HG03575 (cell line): ENCODE data around the gene P3H2.
A peak's percentile ranks its signal among the peaks of the same experiment; 100 is the strongest.

Experiments used
- ATAC-seq: cut with Tn5 transposase; IDR thresholded peaks from one replicate; pipeline ENCODE4 v1.9.1; 2021; ENCODE audit not compliant: unreplicated experiment, insufficient number of reproducible peaks, low FRiP score; ENCODE audit errors: extremely low read depth

Gene P3H2

GRCh38 chr3:190130037-190130436 lies 9.3 kb upstream of the P3H2 start:
- ATAC-seq: no peak

- no peak for ATAC-seq
Observed at GRCh38 chr3:190127797-190128196, 7.1 kb upstream of the P3H2 start.

- ATAC-seq: no peak
Observed at GRCh38 chr3:190127195-190127594, 6.5 kb upstream of the P3H2 start.

GRCh38 chr3:190125436-190126068 lies 4.9 kb upstream of the P3H2 start:
- no peak for ATAC-seq

GRCh38 chr3:190124067-190124466 lies 3.4 kb upstream of the P3H2 start:
- no peak for ATAC-seq

- no peak for ATAC-seq
Observed at GRCh38 chr3:190122198-190122771, 1.6 kb upstream of the P3H2 start.

- no peak for ATAC-seq
Observed at GRCh38 chr3:190121383-190121782, 686 bp upstream of the P3H2 start.

GRCh38 chr3:190121061-190121377 lies 322 bp upstream of the P3H2 start:
- no peak for ATAC-seq

- no peak for ATAC-seq
Observed at GRCh38 chr3:190119461-190120268, 1.0 kb downstream of the P3H2 start.

GRCh38 chr3:190118438-190118837 lies 2.3 kb downstream of the P3H2 start:
- ATAC-seq: no peak

GRCh38 chr3:190117981-190118380 lies 2.7 kb downstream of the P3H2 start:
- ATAC-seq: no peak

- no peak for ATAC-seq
Observed at GRCh38 chr3:190116551-190117067, 4.1 kb downstream of the P3H2 start.

- no peak for ATAC-seq
Observed at GRCh38 chr3:190110826-190111225, 9.9 kb downstream of the P3H2 start.

GRCh38 chr3:190109441-190109840 lies 11.3 kb downstream of the P3H2 start:
- no peak for ATAC-seq

- ATAC-seq: no peak
Observed at GRCh38 chr3:190108804-190109203, 11.9 kb downstream of the P3H2 start.

GRCh38 chr3:190105876-190106275 lies 14.8 kb downstream of the P3H2 start:
- no peak for ATAC-seq

- ATAC-seq: no peak
Observed at GRCh38 chr3:190101320-190102011, 19.2 kb downstream of the P3H2 start.

GRCh38 chr3:190099099-190099498 lies 21.6 kb downstream of the P3H2 start:
- no peak for ATAC-seq

- no peak for ATAC-seq
Observed at GRCh38 chr3:190097617-190098016, 23.1 kb downstream of the P3H2 start.

- ATAC-seq: peak; percentile 51
Observed at GRCh38 chr3:190097025-190097424, 23.7 kb downstream of the P3H2 start.
